ENCODE data around the gene GLUL.

The GLUL gene

GRCh38 chr1:182428043-182428442 is 36.5 kb upstream of the GLUL start (continued):
- TF ChIP-seq KLF17 (tag by site-specific recombination; IDR thresholded peaks at IDR 0.05): no peak
- no peak for TF ChIP-seq ZNF426 (tag by site-specific recombination; IDR thresholded peaks at IDR 0.05)
- TF ChIP-seq GLI4 (tag by site-specific recombination; IDR thresholded peaks at IDR 0.05): no peak

DNA sequence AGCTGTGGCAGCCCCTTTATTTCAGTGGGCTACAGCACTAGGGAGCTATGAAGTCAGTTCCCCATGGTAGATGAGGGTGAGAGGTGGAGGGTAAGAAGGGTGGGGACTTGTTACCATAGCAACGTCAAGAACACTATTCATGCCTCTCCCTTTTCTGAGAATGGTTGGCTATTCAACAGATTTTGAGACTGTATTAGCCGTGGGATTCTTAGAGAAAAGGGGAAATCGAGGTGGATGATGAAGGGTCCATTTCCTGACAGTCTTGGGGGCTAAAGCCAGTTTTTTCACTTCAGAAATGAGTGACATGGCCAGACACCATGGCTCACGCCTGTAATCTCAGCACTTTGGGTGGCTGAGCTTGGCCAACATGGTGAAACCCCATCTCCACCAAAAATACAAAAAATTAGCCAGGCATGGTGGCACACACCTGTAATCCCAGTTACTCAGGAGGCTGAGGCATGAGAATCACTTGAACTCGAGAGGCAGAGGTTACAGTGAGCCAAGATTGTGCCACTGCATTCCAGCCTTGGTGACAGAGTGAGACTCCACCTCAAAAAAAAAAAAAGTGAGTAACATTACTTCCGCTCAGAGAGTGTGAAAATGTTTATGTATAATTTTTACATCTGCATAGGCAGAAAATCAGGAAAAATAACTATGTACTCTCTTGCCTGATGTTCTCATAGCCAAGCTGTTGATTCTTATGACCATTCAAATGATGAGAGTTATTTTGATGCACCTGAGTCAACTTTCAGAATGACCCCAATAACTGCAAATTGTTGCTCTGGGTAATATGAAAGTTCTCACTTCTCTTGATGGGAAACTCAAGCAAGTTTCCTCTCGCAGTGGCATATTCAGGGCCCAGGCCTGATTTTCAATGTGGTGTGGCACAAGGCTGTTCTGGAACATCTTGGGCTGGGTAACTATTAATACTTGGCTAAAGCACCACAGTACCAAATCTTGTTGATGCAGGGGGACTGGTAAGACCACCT is 35.1 kb upstream of the GLUL start:
- Histone ChIP-seq H3K9me3 (ENCODE audit: control insufficient read depth, insufficient read depth, low read depth, low read length) (no peaks in the 10 kb centered on the region), H3K4me1 (ENCODE audit: control insufficient read depth, insufficient read depth, low read length) (no peaks in the 10 kb centered on the region), H3K4me3 (ENCODE audit: low read depth, low read length) (no peak overlapping the region), H3K36me3 (ENCODE audit: control insufficient read depth in 2 of 2, insufficient read depth in 1 of 2, low read length in 2 of 2) (no peaks in the 10 kb centered on the region), H3K27ac (ENCODE audit: extremely low read depth, low read depth, low read length) (no peak overlapping the region)
- ChIA-PET POLR2A (no interaction called here), CTCF (interaction anchor here (0.7 kb wide), 2 partner anchors 22 to 153 kb away, joined by 3 to 6 read pairs; no protein-coding TSS in a partner anchor)
- TF ChIP-seq ZFP69B (tag by site-specific recombination; IDR thresholded peaks at IDR 0.05) (no peak), YY1 (tag by site-specific recombination; IDR thresholded peaks at IDR 0.05) (no peak), SETDB1 (IDR thresholded peaks at IDR 0.05; ENCODE audit: insufficient read length, low read length) (no peak), ZFP41 (tag by site-specific recombination; IDR thresholded peaks at IDR 0.05; ENCODE audit: borderline replicate concordance) (no peak), ZNF560 (tag by site-specific recombination; IDR thresholded peaks at IDR 0.05; ENCODE audit: borderline replicate concordance) (no peak), TRIM28 (IDR thresholded peaks at IDR 0.05; ENCODE audit: borderline replicate concordance, low read length) (no peak), REPIN1 (tag by site-specific recombination; IDR thresholded peaks at IDR 0.05; ENCODE audit: low read depth) (no peak), SP2 (tag by site-specific recombination; IDR thresholded peaks at IDR 0.05) (no peak), ZNF133 (tag by site-specific recombination; IDR thresholded peaks at IDR 0.05) (no peak), ZNF184 (tag by site-specific recombination; IDR thresholded peaks at IDR 0.05) (no peak), ZNF518A (tag by site-specific recombination; conservative IDR thresholded peaks at IDR 0.05; ENCODE audit: low read depth) (no peak), ZNF664 (tag by site-specific recombination; IDR thresholded peaks at IDR 0.05) (no peak), GLIS1 (tag by site-specific recombination; IDR thresholded peaks at IDR 0.05) (no peak), ZNF2 (tag by site-specific recombination; IDR thresholded peaks at IDR 0.05) (no peak), ZNF140 (tag by site-specific recombination; IDR thresholded peaks at IDR 0.05) (no peak), ZEB2 (tag by site-specific recombination; IDR thresholded peaks at IDR 0.05) (no peak), MEIS1 (CRISPR knock-in tag; IDR thresholded peaks at IDR 0.05; ENCODE audit: borderline replicate concordance) (no peak)
- TF ChIP-seq, protein P1, sequence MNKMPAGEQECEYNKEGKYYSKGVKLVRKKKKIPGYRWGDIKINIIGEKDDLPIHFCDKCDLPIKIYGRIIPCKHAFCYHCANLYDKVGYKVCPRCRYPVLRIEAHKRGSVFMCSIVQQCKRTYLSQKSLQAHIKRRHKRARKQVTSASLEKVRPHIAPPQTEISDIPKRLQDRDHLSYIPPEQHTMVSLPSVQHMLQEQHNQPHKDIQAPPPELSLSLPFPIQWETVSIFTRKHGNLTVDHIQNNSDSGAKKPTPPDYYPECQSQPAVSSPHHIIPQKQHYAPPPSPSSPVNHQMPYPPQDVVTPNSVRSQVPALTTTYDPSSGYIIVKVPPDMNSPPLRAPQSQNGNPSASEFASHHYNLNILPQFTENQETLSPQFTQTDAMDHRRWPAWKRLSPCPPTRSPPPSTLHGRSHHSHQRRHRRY (tag by site-specific recombination; IDR thresholded peaks at IDR 0.05): no peak

All from HEK293 (cell line).